Measurements from ENCODE around the gene SPIRE2.
A peak's percentile ranks its signal among the peaks of the same experiment; 100 is the strongest.

Gene SPIRE2

GRCh38 chr16:89841275-89841674, 13.0 kb downstream of the SPIRE2 start:
- no peak for DNase-seq

- peak; percentile 87 for DNase-seq
Observed at GRCh38 chr16:89842471-89843408, 14.5 kb downstream of the SPIRE2 start.

- DNase-seq = no peak
Observed at GRCh38 chr16:89843409-89844350, 15.4 kb downstream of the SPIRE2 start.

- no peak for DNase-seq
Observed at GRCh38 chr16:89844739-89845339, 16.6 kb downstream of the SPIRE2 start.

GRCh38 chr16:89845417-89845816, 17.1 kb downstream of the SPIRE2 start:
- no peak for DNase-seq

GRCh38 chr16:89847051-89847939, 19.0 kb downstream of the SPIRE2 start:
- no peak for DNase-seq

- DNase-seq = no peak
Observed at GRCh38 chr16:89847940-89848297, 19.6 kb downstream of the SPIRE2 start.

GRCh38 chr16:89848974-89849373, 20.7 kb downstream of the SPIRE2 start:
- DNase-seq = no peak

GRCh38 chr16:89853306-89853993, 25.2 kb downstream of the SPIRE2 start:
- no peak for DNase-seq

GRCh38 chr16:89855301-89855945, 27.1 kb downstream of the SPIRE2 start:
- no peak for DNase-seq

GRCh38 chr16:89855986-89856385, 27.7 kb downstream of the SPIRE2 start:
- DNase-seq = no peak

- no peak for DNase-seq
Observed at GRCh38 chr16:89858973-89859614, 30.8 kb downstream of the SPIRE2 start.

GRCh38 chr16:89859615-89860007, 31.3 kb downstream of the SPIRE2 start:
- DNase-seq = no peak

GRCh38 chr16:89860747-89861304, 32.6 kb downstream of the SPIRE2 start:
- DNase-seq = peak; percentile 25

- no peak for DNase-seq
Observed at GRCh38 chr16:89861648-89862047, 33.4 kb downstream of the SPIRE2 start.

GRCh38 chr16:89862732-89863131, 34.5 kb downstream of the SPIRE2 start:
- DNase-seq = no peak

GRCh38 chr16:89863741-89864526, 35.7 kb downstream of the SPIRE2 start:
- DNase-seq = peak; percentile 17

- DNase-seq = no peak
Observed at GRCh38 chr16:89864527-89864820, 36.2 kb downstream of the SPIRE2 start.

GRCh38 chr16:89867918-89868317, 39.6 kb downstream of the SPIRE2 start:
- DNase-seq = no peak
